ENCODE results near the gene SUSD1. TPM values are rescaled to one million over a fixed set of nuclear protein-coding genes. Genes with fewer than 3 reads are reported as not detected.

The SUSD1 gene
- total RNA-seq, 1 experiment from 2014 or later: 8.1 TPM

DNA sequence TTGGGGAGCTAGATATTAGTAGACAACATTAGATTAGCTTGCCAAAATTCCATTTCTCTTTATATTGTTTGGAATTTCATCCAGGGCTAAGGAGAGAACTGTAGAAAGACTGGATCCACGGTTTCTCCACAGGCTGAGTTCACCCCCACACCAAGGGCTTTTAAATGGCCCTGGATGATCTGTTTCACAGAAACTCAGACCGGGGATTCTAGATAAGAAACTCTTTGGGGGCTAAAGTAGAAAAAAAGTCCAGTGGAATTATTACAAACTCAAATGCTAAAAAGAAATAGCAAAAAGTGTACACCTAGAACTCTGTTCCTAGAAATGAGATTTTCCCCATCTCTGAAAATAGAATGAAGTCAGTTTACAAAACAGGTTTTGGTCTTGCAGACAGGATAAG is 80.9 kb downstream of the SUSD1 start:
- Histone ChIP-seq H2BK15ac (ENCODE audit: low read depth, low read length) (no peak overlapping the region), H4K5ac (ENCODE audit: insufficient read length, low read depth, low read length) (no peak overlapping the region), H3K4me2 (ENCODE audit: insufficient read depth, insufficient read length, low read length) (no peak overlapping the region), H3K79me1 (ENCODE audit: insufficient read depth, low read depth, low read length, poor library complexity, severe bottlenecking) (no peaks in the 10 kb centered on the region), H3K56ac (ENCODE audit: insufficient read length, low read depth, low read length) (no peak overlapping the region), H4K8ac (replicated peaks; ENCODE audit: insufficient read length, low read depth, low read length) (no peak overlapping the region), H3K23me2 (ENCODE audit: insufficient read length, low read depth, low read length, poor library complexity, severe bottlenecking) (no peaks in the 10 kb centered on the region), H2AFZ (ENCODE audit: low read length) (no peak overlapping the region), H3K4me1 (ENCODE audit: insufficient read depth, low read length) (peaks cover 6% of the 10 kb centered on the region; the same call in 1 of the 2 replicates), H2BK12ac (ENCODE audit: insufficient read length, low read depth, low read length) (no peak overlapping the region), H2AK5ac (ENCODE audit: insufficient read length, low read length) (no peak overlapping the region), H3T11ph (ENCODE audit: low read length) (no peak overlapping the region), H3K4ac (ENCODE audit: low read depth, low read length) (no peak overlapping the region), H3K18ac (ENCODE audit: insufficient read length, low read depth, low read length) (no peak overlapping the region), H4K20me1 (ENCODE audit: control insufficient read depth, insufficient read depth, insufficient read length) (no peaks in the 10 kb centered on the region), H3K9me3 (ENCODE audit: control insufficient read depth, low read depth, low read length) (no peaks in the 10 kb centered on the region), H2BK5ac (ENCODE audit: insufficient read length, low read length) (no peak overlapping the region), H3K23ac (ENCODE audit: insufficient read length, low read depth, low read length) (no peak overlapping the region), H3K14ac (ENCODE audit: insufficient read depth, low read length) (no peak overlapping the region), H4K91ac (ENCODE audit: insufficient read length, low read depth, low read length) (no peak overlapping the region), H3K79me2 (ENCODE audit: insufficient read depth, low read length) (no peaks in the 10 kb centered on the region), H3K27me3 (ENCODE audit: insufficient read depth, low read length) (no peaks in the 10 kb centered on the region), H2BK120ac (ENCODE audit: low read depth, low read length, poor library complexity, severe bottlenecking) (no peak overlapping the region), H3K27ac (ENCODE audit: insufficient read length, low read depth, low read length) (no peak overlapping the region), H2BK20ac (ENCODE audit: low read depth, low read length, poor library complexity, severe bottlenecking) (no peak overlapping the region), H3K9ac (ENCODE audit: extremely low read depth, insufficient read length, low read length) (no peak overlapping the region)
- Mint-ChIP-seq H3K4me1 (peaks cover 41 to 47% of the 10 kb centered on the region in 2 experiments), H3K9me3 (peaks cover 3% of the 10 kb centered on the region in 2 experiments; a peak in 2 of 5 replicates), H3K27me3 (ENCODE audit: low read depth) (no peaks in the 10 kb centered on the region), H3K36me3 (ENCODE audit: insufficient read depth in 1 of 3, low read depth in 3 of 3) (peaks cover 7 to 19% (median 13%) of the 10 kb centered on the region in 3 experiments), H3K4me3 (no peak overlapping the region), H3K27ac (no peak overlapping the region)
- WGBS (ENCODE audit: extremely low coverage, insufficient read length, low lambda C conversion rate): no CpG with 5 or more reads among the region's 2 CpGs
- TF ChIP-seq, protein P1, sequence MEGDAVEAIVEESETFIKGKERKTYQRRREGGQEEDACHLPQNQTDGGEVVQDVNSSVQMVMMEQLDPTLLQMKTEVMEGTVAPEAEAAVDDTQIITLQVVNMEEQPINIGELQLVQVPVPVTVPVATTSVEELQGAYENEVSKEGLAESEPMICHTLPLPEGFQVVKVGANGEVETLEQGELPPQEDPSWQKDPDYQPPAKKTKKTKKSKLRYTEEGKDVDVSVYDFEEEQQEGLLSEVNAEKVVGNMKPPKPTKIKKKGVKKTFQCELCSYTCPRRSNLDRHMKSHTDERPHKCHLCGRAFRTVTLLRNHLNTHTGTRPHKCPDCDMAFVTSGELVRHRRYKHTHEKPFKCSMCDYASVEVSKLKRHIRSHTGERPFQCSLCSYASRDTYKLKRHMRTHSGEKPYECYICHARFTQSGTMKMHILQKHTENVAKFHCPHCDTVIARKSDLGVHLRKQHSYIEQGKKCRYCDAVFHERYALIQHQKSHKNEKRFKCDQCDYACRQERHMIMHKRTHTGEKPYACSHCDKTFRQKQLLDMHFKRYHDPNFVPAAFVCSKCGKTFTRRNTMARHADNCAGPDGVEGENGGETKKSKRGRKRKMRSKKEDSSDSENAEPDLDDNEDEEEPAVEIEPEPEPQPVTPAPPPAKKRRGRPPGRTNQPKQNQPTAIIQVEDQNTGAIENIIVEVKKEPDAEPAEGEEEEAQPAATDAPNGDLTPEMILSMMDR (conservative IDR thresholded peaks at IDR 0.05): no peak
- DNase-seq: no peak
